ENCODE measurements around the gene CHI3L1.
A peak's percentile ranks its signal among the peaks of the same experiment; 100 is the strongest.

Gene CHI3L1

GRCh38 chr1:203180611-203181330 is 5.7 kb downstream of the CHI3L1 start:
- no peak for DNase-seq

GRCh38 chr1:203179667-203180005 is 6.9 kb downstream of the CHI3L1 start:
- no peak for DNase-seq

- DNase-seq = no peak
These were observed 7.5 kb downstream of the CHI3L1 start for GRCh38 chr1:203178821-203179666.

GRCh38 chr1:203178083-203178482 is 8.4 kb downstream of the CHI3L1 start:
- no peak for DNase-seq

GRCh38 chr1:203177470-203178039 is 8.9 kb downstream of the CHI3L1 start:
- DNase-seq = no peak

- DNase-seq = no peak
These were observed 9.5 kb downstream of the CHI3L1 start for GRCh38 chr1:203177036-203177405.

- no peak for DNase-seq
These were observed 10.1 kb downstream of the CHI3L1 start for GRCh38 chr1:203176273-203177035.

GRCh38 chr1:203175827-203176241 is 10.7 kb downstream of the CHI3L1 start:
- no peak for DNase-seq

- no peak for DNase-seq
These were observed 11.2 kb downstream of the CHI3L1 start, which contains the start of gene MYBPH for GRCh38 chr1:203175237-203175826. MYBPH (minus strand) TSS chr1:203175826; CDS start chr1:203175755, 71 bp downstream.

GRCh38 chr1:203174324-203174985 is 12.0 kb downstream of the CHI3L1 start:
- no peak for DNase-seq

GRCh38 chr1:203173566-203173965 is 12.9 kb downstream of the CHI3L1 start:
- DNase-seq = peak in 1 of 2 experiments; percentile 7

- no peak for DNase-seq
These were observed 13.4 kb downstream of the CHI3L1 start for GRCh38 chr1:203173011-203173555.

GRCh38 chr1:203172184-203173010 is 14.1 kb downstream of the CHI3L1 start:
- peak; percentile 17 for DNase-seq

- DNase-seq = no peak
These were observed 14.9 kb downstream of the CHI3L1 start for GRCh38 chr1:203171341-203172183.

- DNase-seq = no peak
These were observed 15.7 kb downstream of the CHI3L1 start for GRCh38 chr1:203170625-203171330.

- DNase-seq = no peak
These were observed 16.6 kb downstream of the CHI3L1 start for GRCh38 chr1:203169770-203170520.

- DNase-seq = no peak
These were observed 17.5 kb downstream of the CHI3L1 start for GRCh38 chr1:203168991-203169390.

- no peak for DNase-seq
These were observed 18.2 kb downstream of the CHI3L1 start for GRCh38 chr1:203168256-203168786.

Measured in NCI-H1930 (cell line).